Measurements from ENCODE around the gene MNT.

GRCh38 chr17:2379489-2380225 lies 21.2 kb downstream of the MNT start:
- TF ChIP-seq CTCF (IDR thresholded peaks at IDR 0.05; ENCODE audit: low read depth, low read length) (no peak), EZH2phosphoT487 (IDR thresholded peaks at IDR 0.05; ENCODE audit: low read depth) (no peak)
